IMR-90 (cell line): ENCODE results near the gene SV2B.

ENCODE experiments used
- BHLHE40 ChIP-seq: fragments of 150-350 bp; IDR thresholded peaks from 2 replicates; pipeline ENCODE4 v1.6.1; 2016; ENCODE audit warnings: mild to moderate bottlenecking, low read depth, low read length
- CEBPB ChIP-seq: IDR thresholded peaks from 2 replicates; pipeline ENCODE4 v1.6.1; 2012; ENCODE audit warnings: low read depth, low read length, improper control_type of control experiment
- CHD1 ChIP-seq: IDR thresholded peaks from 2 replicates; pipeline ENCODE4 v1.6.1; 2012; ENCODE audit warnings: low read depth, low read length, improper control_type of control experiment
- FOS ChIP-seq: fragments of 150-350 bp; IDR thresholded peaks from 2 replicates; pipeline ENCODE4 v1.6.1; 2016; ENCODE audit warnings: low read depth, low read length
- MAFK ChIP-seq: IDR thresholded peaks from 2 replicates; pipeline ENCODE4 v1.6.1; 2012; ENCODE audit warnings: low read depth, low read length, improper control_type of control experiment
- MXI1 ChIP-seq: IDR thresholded peaks from 2 replicates; pipeline ENCODE4 v1.6.1; 2012; ENCODE audit warnings: low read depth, mild to moderate bottlenecking, low read length, moderate library complexity, borderline replicate concordance
- POLR2A ChIP-seq: IDR thresholded peaks from 2 replicates; pipeline ENCODE4 v1.6.1; 2012; ENCODE audit warnings: mild to moderate bottlenecking, low read depth, low read length
- RAD21 ChIP-seq: IDR thresholded peaks from 2 replicates; pipeline ENCODE4 v1.6.1; 2012; ENCODE audit warnings: low read length, improper control_type of control experiment
- RCOR1 ChIP-seq: IDR thresholded peaks from 2 replicates; pipeline ENCODE4 v1.6.1; 2012; ENCODE audit warnings: mild to moderate bottlenecking, low read length, improper control_type of control experiment; ENCODE audit not compliant: insufficient replicate concordance
- RFX5 ChIP-seq: IDR thresholded peaks from 2 replicates; pipeline ENCODE4 v1.8.0; 2012; ENCODE audit warnings: low read depth, mild to moderate bottlenecking, low read length, moderate library complexity
- SMC3 ChIP-seq: fragments of 150-350 bp; IDR thresholded peaks from 2 replicates; pipeline ENCODE4 v1.6.1; 2016; ENCODE audit warnings: low read depth, mild to moderate bottlenecking, antibody characterized with exemption, low read length, moderate library complexity
- TF ChIP-seq, protein P1 (sequence below): conservative IDR thresholded peaks from 2 replicates; pipeline ENCODE4 v1.5.1; 2012; ENCODE audit warnings: mild to moderate bottlenecking, low read depth, low read length, improper control_type of control experiment
- TF ChIP-seq, protein P2 (sequence below): fragments of 150-350 bp; IDR thresholded peaks from 2 replicates; pipeline ENCODE4 v1.6.1; 2016; ENCODE audit warnings: low read depth, mild to moderate bottlenecking, low read length, moderate library complexity, borderline replicate concordance
- TF ChIP-seq, protein P3 (sequence below): fragments of 150-350 bp; IDR thresholded peaks from 2 replicates; pipeline ENCODE4 v1.6.1; 2017; ENCODE audit warnings: mild to moderate bottlenecking, antibody characterized with exemption, low read length, low read depth

DNA sequence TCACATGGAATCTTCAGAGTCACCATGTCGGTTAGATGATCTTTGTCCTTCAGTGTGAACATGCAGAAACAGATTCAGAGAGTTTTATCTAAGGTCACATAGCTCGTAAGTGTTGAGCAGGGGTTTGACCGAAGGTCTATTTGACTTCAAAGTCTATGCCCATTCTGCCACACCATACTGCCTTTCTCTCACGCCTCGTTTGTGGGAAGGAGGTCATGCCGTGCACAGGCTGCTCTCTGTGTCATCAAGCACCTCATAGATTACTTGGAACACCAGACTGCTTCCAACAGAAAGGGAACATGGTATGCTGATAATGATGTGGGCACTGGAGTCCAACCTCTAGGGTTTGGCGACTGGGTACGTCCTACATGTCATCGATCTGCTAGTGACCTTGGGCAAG, 128.8 kb downstream of the SV2B start:
- TF ChIP-seq CEBPB (no peak), POLR2A (no peak), MXI1 (no peak), RAD21 (no peak), RCOR1 (no peak), RFX5 (no peak), BHLHE40 (no peak), CHD1 (no peak), SMC3 (no peak), FOS (no peak), MAFK (no peak)
- TF ChIP-seq, protein P1, sequence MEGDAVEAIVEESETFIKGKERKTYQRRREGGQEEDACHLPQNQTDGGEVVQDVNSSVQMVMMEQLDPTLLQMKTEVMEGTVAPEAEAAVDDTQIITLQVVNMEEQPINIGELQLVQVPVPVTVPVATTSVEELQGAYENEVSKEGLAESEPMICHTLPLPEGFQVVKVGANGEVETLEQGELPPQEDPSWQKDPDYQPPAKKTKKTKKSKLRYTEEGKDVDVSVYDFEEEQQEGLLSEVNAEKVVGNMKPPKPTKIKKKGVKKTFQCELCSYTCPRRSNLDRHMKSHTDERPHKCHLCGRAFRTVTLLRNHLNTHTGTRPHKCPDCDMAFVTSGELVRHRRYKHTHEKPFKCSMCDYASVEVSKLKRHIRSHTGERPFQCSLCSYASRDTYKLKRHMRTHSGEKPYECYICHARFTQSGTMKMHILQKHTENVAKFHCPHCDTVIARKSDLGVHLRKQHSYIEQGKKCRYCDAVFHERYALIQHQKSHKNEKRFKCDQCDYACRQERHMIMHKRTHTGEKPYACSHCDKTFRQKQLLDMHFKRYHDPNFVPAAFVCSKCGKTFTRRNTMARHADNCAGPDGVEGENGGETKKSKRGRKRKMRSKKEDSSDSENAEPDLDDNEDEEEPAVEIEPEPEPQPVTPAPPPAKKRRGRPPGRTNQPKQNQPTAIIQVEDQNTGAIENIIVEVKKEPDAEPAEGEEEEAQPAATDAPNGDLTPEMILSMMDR = no peak
- TF ChIP-seq, protein P2, sequence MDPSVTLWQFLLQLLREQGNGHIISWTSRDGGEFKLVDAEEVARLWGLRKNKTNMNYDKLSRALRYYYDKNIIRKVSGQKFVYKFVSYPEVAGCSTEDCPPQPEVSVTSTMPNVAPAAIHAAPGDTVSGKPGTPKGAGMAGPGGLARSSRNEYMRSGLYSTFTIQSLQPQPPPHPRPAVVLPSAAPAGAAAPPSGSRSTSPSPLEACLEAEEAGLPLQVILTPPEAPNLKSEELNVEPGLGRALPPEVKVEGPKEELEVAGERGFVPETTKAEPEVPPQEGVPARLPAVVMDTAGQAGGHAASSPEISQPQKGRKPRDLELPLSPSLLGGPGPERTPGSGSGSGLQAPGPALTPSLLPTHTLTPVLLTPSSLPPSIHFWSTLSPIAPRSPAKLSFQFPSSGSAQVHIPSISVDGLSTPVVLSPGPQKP = no peak
- TF ChIP-seq, protein P3, sequence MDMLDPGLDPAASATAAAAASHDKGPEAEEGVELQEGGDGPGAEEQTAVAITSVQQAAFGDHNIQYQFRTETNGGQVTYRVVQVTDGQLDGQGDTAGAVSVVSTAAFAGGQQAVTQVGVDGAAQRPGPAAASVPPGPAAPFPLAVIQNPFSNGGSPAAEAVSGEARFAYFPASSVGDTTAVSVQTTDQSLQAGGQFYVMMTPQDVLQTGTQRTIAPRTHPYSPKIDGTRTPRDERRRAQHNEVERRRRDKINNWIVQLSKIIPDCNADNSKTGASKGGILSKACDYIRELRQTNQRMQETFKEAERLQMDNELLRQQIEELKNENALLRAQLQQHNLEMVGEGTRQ = no peak
